T1000 (cell line): Measurements from ENCODE around the gene SPRTN.
"Not testable (repeated sequence)": the region's sequence is repeated elsewhere in the genome, so short reads cannot be mapped to it uniquely, and the experiment has no call there.

ENCODE experiments used
- DNase-seq: peaks from one replicate; lab custom pipeline; 2025; ENCODE audit warnings: mixed read lengths; lab: John Stamatoyannopoulos, UW

SPRTN gene

GRCh38 chr1:231335663-231336602 lies 2.2 kb upstream of the SPRTN start:
- DNase-seq, result no peak

GRCh38 chr1:231337043-231337471 lies 1.0 kb upstream of the SPRTN start:
- peak; percentile 3 for DNase-seq

GRCh38 chr1:231337472-231338269 lies 422 bp upstream of the SPRTN start, which contains the start of gene EXOC8:
EXOC8 (minus strand) TSS chr1:231337852; CDS start chr1:231337745, 107 bp downstream.
- peak; percentile 96 for DNase-seq

GRCh38 chr1:231340328-231341013 lies 2.4 kb downstream of the SPRTN start:
- DNase-seq, result no peak

GRCh38 chr1:231347961-231348360 lies 9.9 kb downstream of the SPRTN start:
- no peak for DNase-seq

GRCh38 chr1:231348442-231348841 lies 10.3 kb downstream of the SPRTN start:
- DNase-seq, result no peak

GRCh38 chr1:231348856-231349255 lies 10.8 kb downstream of the SPRTN start:
- not testable (repeated sequence) for DNase-seq

- no peak for DNase-seq
Observed at GRCh38 chr1:231351816-231352215, 13.7 kb downstream of the SPRTN start.

- no peak for DNase-seq
Observed at GRCh38 chr1:231353086-231353485, 15.0 kb downstream of the SPRTN start.

- no peak for DNase-seq
Observed at GRCh38 chr1:231354330-231355020, 16.4 kb downstream of the SPRTN start.

- no peak for DNase-seq
Observed at GRCh38 chr1:231355171-231355570, 17.1 kb downstream of the SPRTN start.

- no peak for DNase-seq
Observed at GRCh38 chr1:231357187-231357772, 19.2 kb downstream of the SPRTN start.

- DNase-seq, result no peak
Observed at GRCh38 chr1:231357831-231358354, 19.8 kb downstream of the SPRTN start.

GRCh38 chr1:231359113-231359512 lies 21.0 kb downstream of the SPRTN start:
- DNase-seq, result no peak

- no peak for DNase-seq
Observed at GRCh38 chr1:231362325-231362724, 24.2 kb downstream of the SPRTN start.

GRCh38 chr1:231363624-231364023 lies 25.5 kb downstream of the SPRTN start:
- DNase-seq, result no peak

GRCh38 chr1:231364192-231364591 lies 26.1 kb downstream of the SPRTN start:
- no peak for DNase-seq

GRCh38 chr1:231369282-231369681 lies 31.2 kb downstream of the SPRTN start:
- no peak for DNase-seq

GRCh38 chr1:231372501-231372900 lies 34.4 kb downstream of the SPRTN start:
- no peak for DNase-seq

GRCh38 chr1:231374394-231374793 lies 36.3 kb downstream of the SPRTN start:
- no peak for DNase-seq

- no peak for DNase-seq
Observed at GRCh38 chr1:231376101-231376500, 38.0 kb downstream of the SPRTN start.
